Measurements from ENCODE around the gene MMP20. TPM values are rescaled to one million over a fixed set of nuclear protein-coding genes. Genes with fewer than 3 reads are reported as not detected.

The MMP20 gene
- total and polyA plus RNA-seq, 2 of the 13 experiments (the other 11 are each of a cell fraction or from before 2014, with no cell fraction given): 0.05 TPM; not detected in 1

- TF ChIP-seq CERS6 (CRISPR knock-in tag; IDR thresholded peaks at IDR 0.05) (no peak), MAZ (IDR thresholded peaks at IDR 0.05; ENCODE audit: borderline replicate concordance, low read depth, low read length) (no peak), MAZ (CRISPR knock-in tag; IDR thresholded peaks at IDR 0.05; ENCODE audit: low read depth) (no peak)
Observed at GRCh38 chr11:102603091-102603490, 22.0 kb downstream of the MMP20 start (continued).

- Histone ChIP-seq H3K4me3 (replicated peaks in 1 of 3; ENCODE audit: insufficient read depth in 1 of 3, low read depth in 2 of 3, low read length in 3 of 3) (no peak overlapping the region), H3K9ac (ENCODE audit: insufficient read depth, low read depth, low read length) (no peak overlapping the region), H3K27me3 (ENCODE audit: control insufficient read depth in 1 of 2, insufficient read depth in 2 of 2, low read length in 2 of 2) (no peaks in the 10 kb centered on the region), H4K20me1 (ENCODE audit: insufficient read depth, low read length) (no peaks in the 10 kb centered on the region), H3K4me1 (ENCODE audit: insufficient read depth, low read length) (peaks cover 80% of the 10 kb centered on the region), H3K27ac (ENCODE audit: extremely low read length, insufficient read depth, low read length) (peak overlapping the region; percentile 71), H3K4me2 (ENCODE audit: low read depth, low read length) (no peak overlapping the region), H3K9me3 (ENCODE audit: low read length) (no peaks in the 10 kb centered on the region), H3K79me2 (ENCODE audit: insufficient read depth, low read length) (no peaks in the 10 kb centered on the region), H3K36me3 (replicated peaks in 1 of 2; ENCODE audit: control insufficient read depth in 1 of 2, insufficient read depth in 2 of 2, low read length in 2 of 2) (no peaks in the 10 kb centered on the region), H2AFZ (ENCODE audit: low read length) (no peak overlapping the region)
- no peak for TF ChIP-seq FIP1L1 (IDR thresholded peaks at IDR 0.05; ENCODE audit: borderline replicate concordance, insufficient read depth, low read depth, low read length)
- no peak for TF ChIP-seq ZNF343 (CRISPR knock-in tag; IDR thresholded peaks at IDR 0.05)
- TF ChIP-seq RXRA (CRISPR knock-in tag; IDR thresholded peaks at IDR 0.05): peak; percentile 18; the same call in 1 of the 2 replicates
- TF ChIP-seq DPF2 (CRISPR knock-in tag; IDR thresholded peaks at IDR 0.05; ENCODE audit: borderline replicate concordance, low read depth): no peak
- TF ChIP-seq MTA3 (CRISPR knock-in tag; IDR thresholded peaks at IDR 0.05): no peak
- TF ChIP-seq RARA (CRISPR knock-in tag; IDR thresholded peaks at IDR 0.05): 0 out of 2 replicates have a peak, but pooled peaks have one; percentile 23
- no peak for TF ChIP-seq HOXD1 (CRISPR knock-in tag; IDR thresholded peaks at IDR 0.05)
- no peak for TF ChIP-seq ZNF775 (CRISPR knock-in tag; IDR thresholded peaks at IDR 0.05; ENCODE audit: borderline replicate concordance)
- FAIRE-seq (no peak), DNase-seq (ENCODE audit: low spot score) (peak; percentile 36), ATAC-seq (no peak)
- intact Hi-C loops (cut with micrococcal nuclease; ENCODE audit: unreplicated experiment) (loop anchor here (10.0 kb wide), 1 partner anchor 486 kb away; the partner anchor contains the start of gene YAP1), in situ Hi-C loops (cut with HindIII; ENCODE audit: extremely low pct_ligation_motif_present, low pct_unique_long_range_greater_than_20kb) (no loop called here)
- ChIA-PET CTCF (ENCODE audit: low intra/inter-chr PET ratio, low total read pairs) (no interaction called here), POLR2A (no interaction called here)
- no TSS peak for BruUV-seq (replicated peaks)
- WGBS (ENCODE audit: low lambda C conversion rate): 43% methylated on average over 3 of the region's 3 CpGs
Observed at GRCh38 chr11:102600666-102601065, 24.5 kb downstream of the MMP20 start.

Data from HepG2 (cell line).